HepG2 (cell line): ENCODE results near the gene TREH. TPM values are rescaled to one million over a fixed set of nuclear protein-coding genes. Genes with fewer than 3 reads are reported as not detected.

Source experiments
- CREB3 ChIP-seq: sonication (generic); formaldehyde crosslinking; IDR thresholded peaks from 2 replicates; pipeline ENCODE4 v1.5.0; 2020; ENCODE audit warnings: missing genetic modification reagents
- HIVEP1 ChIP-seq: sonication (generic); formaldehyde crosslinking; IDR thresholded peaks from 2 replicates; pipeline ENCODE4 v1.4.0; 2020; ENCODE audit warnings: mild to moderate bottlenecking, missing genetic modification reagents
- MBD4 ChIP-seq: IDR thresholded peaks from 2 replicates; pipeline ENCODE4 v1.6.1; 2012; ENCODE audit warnings: low read length, inconsistent platforms, borderline replicate concordance
- PAXIP1 ChIP-seq: sonication (generic); formaldehyde crosslinking; conservative IDR thresholded peaks from 2 replicates; pipeline ENCODE4 v1.4.0; 2020; ENCODE audit warnings: mild to moderate bottlenecking, missing genetic modification reagents, moderate library complexity
- SIN3A ChIP-seq: IDR thresholded peaks from 2 replicates; pipeline ENCODE4 v1.6.1; 2011; ENCODE audit warnings: low read depth, mild to moderate bottlenecking, control low read depth, low read length, borderline replicate concordance
- SP2 ChIP-seq: sonication (generic); formaldehyde crosslinking; IDR thresholded peaks from 2 replicates; pipeline ENCODE4 v1.5.1; 2020; ENCODE audit warnings: mild to moderate bottlenecking, missing genetic modification reagents
- ZNF687 ChIP-seq: sonication (generic); formaldehyde crosslinking; IDR thresholded peaks from 2 replicates; pipeline ENCODE4 v1.5.1; 2020; ENCODE audit warnings: mild to moderate bottlenecking, missing genetic modification reagents, moderate library complexity
- ZNF709 ChIP-seq: sonication (generic); formaldehyde crosslinking; IDR thresholded peaks from 2 replicates; pipeline ENCODE4 v1.5.0; 2020; ENCODE audit warnings: mild to moderate bottlenecking, missing genetic modification reagents
- ZNF777 ChIP-seq: sonication (generic); formaldehyde crosslinking; IDR thresholded peaks from 2 replicates; pipeline ENCODE4 v1.4.0; 2020; ENCODE audit warnings: missing genetic modification reagents
- ZSCAN20 ChIP-seq: sonication (generic); formaldehyde crosslinking; IDR thresholded peaks from 2 replicates; pipeline ENCODE4 v1.4.0; 2020; ENCODE audit warnings: missing genetic modification reagents, mild to moderate bottlenecking, borderline replicate concordance
- polyA plus RNA-seq, 8 experiments: library from polyadenylated mRNA; depleted of rRNA in 3 of 8; stranded (reverse) in 7 of 8; unstranded in 1 of 8; fragments of >200 nt; fragmentation: Illumina TruSeq in 4 of 8; extraction: Trizol in 4 of 8; gene quantifications; 2 replicates each; pipeline versions ENCODE4 v1.2.1 to v1.2.3, GENCODE V29; 2011 to 2016; ENCODE audit warnings: low read depth in 4 of 8, missing spikeins in 1 of 8, mixed read lengths in 1 of 8; ENCODE audit not compliant: insufficient read depth in 1 of 8
- total RNA-seq, 5 experiments: library from RNA; depleted of rRNA; stranded (reverse); fragments of >200 nt; fragmentation: Illumina TruSeq; extraction: Trizol; gene quantifications; 2 replicates each; pipeline ENCODE4 v1.2.3, GENCODE V29; 2016; ENCODE audit warnings: low read depth in 1 of 5
- TF ChIP-seq, protein P1 (sequence below): sonication (generic); formaldehyde crosslinking; IDR thresholded peaks from 2 replicates; pipeline ENCODE4 v1.4.0; 2020; ENCODE audit warnings: missing genetic modification reagents
- TF ChIP-seq, protein P2 (sequence below): sonication (generic); formaldehyde crosslinking; IDR thresholded peaks from 2 replicates; pipeline ENCODE4 v1.4.0; 2020; ENCODE audit warnings: mild to moderate bottlenecking, missing genetic modification reagents

The TREH gene
- total and polyA plus RNA-seq, 2 of the 13 experiments (the other 11 are each of a cell fraction or from before 2014, with no cell fraction given) = 0.53 to 0.86 TPM

DNA sequence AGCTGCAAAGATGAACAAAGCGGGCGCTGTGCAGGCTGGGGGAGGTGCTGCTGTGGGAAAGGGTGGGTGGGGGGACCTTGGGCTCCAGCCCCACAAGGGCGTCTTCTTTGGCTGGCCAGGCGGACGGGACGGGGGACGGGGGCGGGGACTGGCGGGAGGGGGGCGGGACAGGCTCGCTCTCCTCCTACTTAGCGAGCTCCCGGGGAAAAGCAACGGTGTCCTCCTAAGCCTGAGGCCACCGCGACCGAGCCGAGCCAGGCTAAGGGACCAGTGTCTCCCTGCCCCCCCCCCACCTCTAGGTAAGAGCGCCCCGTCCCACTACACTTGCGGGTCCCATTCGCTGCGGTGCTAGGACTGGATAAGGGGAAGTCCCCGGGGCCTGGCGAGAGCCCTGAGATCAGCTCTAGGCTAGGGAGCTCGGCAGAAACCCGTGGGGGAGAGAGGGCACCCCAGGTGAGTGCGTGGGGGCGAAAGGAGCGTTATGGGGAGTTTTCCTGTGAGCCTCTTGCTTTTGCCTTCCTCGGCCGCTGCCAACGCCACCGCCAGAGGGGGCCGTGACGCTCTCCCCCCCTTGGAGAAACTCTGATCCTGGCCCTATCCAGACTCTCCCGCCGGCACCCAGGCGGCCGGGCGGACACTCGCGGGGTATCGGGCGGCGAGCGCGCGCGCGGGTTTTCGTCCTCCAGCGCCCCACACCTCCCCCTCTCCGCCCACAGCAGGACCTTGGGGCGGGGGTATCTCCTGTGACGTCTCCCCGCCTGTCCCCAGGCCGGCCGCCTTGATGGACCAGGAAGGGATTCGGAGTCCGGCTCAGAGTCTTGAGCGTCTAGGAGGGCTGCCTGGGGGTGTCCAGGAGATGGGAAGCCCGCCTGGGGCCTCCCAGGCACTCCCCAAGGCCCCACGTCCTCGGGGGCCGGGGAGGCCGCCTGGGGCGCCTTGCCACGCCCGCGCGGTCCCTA, 71.8 kb downstream of the TREH start, which contains the start of gene PHLDB1 (continued):
- TF ChIP-seq, protein P1, sequence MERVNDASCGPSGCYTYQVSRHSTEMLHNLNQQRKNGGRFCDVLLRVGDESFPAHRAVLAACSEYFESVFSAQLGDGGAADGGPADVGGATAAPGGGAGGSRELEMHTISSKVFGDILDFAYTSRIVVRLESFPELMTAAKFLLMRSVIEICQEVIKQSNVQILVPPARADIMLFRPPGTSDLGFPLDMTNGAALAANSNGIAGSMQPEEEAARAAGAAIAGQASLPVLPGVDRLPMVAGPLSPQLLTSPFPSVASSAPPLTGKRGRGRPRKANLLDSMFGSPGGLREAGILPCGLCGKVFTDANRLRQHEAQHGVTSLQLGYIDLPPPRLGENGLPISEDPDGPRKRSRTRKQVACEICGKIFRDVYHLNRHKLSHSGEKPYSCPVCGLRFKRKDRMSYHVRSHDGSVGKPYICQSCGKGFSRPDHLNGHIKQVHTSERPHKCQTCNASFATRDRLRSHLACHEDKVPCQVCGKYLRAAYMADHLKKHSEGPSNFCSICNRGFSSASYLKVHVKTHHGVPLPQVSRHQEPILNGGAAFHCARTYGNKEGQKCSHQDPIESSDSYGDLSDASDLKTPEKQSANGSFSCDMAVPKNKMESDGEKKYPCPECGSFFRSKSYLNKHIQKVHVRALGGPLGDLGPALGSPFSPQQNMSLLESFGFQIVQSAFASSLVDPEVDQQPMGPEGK (CRISPR knock-in tag) = peak; percentile 91
- TF ChIP-seq, protein P2, sequence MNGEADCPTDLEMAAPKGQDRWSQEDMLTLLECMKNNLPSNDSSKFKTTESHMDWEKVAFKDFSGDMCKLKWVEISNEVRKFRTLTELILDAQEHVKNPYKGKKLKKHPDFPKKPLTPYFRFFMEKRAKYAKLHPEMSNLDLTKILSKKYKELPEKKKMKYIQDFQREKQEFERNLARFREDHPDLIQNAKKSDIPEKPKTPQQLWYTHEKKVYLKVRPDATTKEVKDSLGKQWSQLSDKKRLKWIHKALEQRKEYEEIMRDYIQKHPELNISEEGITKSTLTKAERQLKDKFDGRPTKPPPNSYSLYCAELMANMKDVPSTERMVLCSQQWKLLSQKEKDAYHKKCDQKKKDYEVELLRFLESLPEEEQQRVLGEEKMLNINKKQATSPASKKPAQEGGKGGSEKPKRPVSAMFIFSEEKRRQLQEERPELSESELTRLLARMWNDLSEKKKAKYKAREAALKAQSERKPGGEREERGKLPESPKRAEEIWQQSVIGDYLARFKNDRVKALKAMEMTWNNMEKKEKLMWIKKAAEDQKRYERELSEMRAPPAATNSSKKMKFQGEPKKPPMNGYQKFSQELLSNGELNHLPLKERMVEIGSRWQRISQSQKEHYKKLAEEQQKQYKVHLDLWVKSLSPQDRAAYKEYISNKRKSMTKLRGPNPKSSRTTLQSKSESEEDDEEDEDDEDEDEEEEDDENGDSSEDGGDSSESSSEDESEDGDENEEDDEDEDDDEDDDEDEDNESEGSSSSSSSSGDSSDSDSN (CRISPR knock-in tag) = no peak; the same call in 1 of the 2 replicates
- TF ChIP-seq SP2 = 0 out of 2 replicates have a peak, but pooled peaks have one; percentile 26
- TF ChIP-seq ZNF687 (CRISPR knock-in tag) = peak; percentile 43; the same call in 1 of the 2 replicates
- no peak for TF ChIP-seq CREB3
- TF ChIP-seq ZNF777 = peak; percentile 42; the same call in 1 of the 2 replicates
- 0 out of 2 replicates have a peak, but pooled peaks have one; percentile 16 for TF ChIP-seq ZSCAN20
- 0 out of 2 replicates have a peak, but pooled peaks have one; percentile 51 for TF ChIP-seq ZNF709 (CRISPR knock-in tag)
- TF ChIP-seq SIN3A = peak; percentile 21; the same call in 1 of the 2 replicates
- no peak for TF ChIP-seq MBD4
- no peak for TF ChIP-seq HIVEP1 (CRISPR knock-in tag)
- no peak for TF ChIP-seq PAXIP1 (CRISPR knock-in tag)
